Measurements from ENCODE around the gene COL9A1.
A peak's percentile ranks its signal among the peaks of the same experiment; 100 is the strongest.

COL9A1 gene

GRCh38 chr6:70221715-70222438 lies 81.0 kb downstream of the COL9A1 start:
- DNase-seq, result no peak

DNA sequence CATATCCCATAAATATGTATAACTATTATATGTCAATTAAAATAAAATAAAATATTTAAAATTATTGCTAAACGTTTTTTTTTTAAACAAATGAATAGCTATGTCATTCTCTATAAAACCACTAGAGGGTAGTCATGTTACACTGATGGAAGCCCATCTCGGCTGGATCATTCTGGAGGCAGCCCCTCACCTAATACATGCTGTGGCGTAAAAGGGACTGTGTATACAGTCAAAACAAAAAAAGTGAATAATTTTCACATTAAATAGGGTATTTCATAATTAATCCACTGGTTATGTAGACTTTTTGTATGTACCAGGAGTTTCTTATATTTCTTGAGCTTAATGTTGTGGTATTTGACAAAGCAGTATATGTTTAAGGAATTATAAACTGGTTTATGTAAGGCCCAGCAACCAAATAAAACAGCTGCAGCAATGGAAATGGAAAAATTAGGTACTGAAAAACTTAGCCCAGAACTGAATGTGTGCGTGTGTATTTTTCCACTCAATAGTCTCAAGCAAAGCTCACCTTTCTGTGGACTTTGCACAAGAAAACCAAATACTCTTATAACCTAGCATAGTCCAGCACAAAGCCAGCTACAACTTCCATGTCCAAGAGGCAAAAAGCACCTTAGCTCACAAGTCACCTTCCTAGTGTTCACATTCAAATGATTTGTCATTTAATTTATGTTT lies 81.7 kb downstream of the COL9A1 start:
- peak; percentile 26 for DNase-seq

DNA sequence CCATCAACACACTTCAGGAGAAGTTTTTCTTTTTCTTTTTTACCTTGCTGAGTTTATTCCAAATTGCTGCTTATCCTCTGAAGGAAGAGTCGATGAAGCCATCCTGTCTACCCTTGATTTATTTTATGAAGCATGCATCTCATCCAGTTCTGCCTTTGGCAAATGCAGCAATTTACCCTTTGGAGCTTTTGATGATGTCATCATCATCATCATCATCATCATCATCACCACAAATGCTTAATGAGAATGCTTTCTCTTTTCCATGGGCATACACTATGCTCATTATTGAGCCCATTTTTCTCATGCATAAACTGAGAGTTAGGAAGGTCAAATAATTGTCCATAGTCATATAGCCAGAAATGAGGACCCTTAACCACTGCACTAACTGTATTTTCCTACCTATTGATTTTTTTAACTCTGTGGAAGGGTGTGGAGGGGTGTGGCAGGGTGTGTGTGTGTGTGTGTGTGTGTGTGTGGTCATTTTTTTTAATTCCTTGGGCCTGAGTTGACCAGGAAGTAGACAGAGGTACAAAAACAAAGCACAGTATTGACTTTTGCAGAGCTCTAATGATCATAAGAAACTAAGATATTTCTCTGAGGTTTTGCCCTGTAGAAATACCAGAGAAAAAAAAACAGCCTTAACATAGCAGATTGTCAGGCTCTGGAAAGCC lies 82.8 kb downstream of the COL9A1 start:
- DNase-seq, result no peak

DNA sequence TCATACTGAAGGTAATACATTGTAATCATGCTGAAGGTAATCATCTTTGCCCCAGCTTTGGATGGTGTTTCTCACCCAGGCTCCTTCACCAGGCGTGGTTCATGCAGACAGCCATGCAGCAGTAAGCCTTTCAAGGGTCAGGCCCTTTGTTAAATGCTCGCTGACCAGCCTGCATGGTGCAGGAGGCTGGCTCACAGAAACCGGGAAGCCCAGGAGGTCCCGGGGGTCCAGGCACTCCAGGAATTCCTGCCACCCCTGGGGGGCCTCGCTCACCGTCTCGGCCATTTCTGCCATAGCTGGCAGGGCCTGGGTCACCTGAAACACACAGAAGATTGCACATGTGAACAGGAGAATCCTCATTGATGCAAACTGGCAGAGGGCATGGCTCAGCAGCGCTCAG lies 86.1 kb downstream of the COL9A1 start:
- DNase-seq, result no peak

DNA sequence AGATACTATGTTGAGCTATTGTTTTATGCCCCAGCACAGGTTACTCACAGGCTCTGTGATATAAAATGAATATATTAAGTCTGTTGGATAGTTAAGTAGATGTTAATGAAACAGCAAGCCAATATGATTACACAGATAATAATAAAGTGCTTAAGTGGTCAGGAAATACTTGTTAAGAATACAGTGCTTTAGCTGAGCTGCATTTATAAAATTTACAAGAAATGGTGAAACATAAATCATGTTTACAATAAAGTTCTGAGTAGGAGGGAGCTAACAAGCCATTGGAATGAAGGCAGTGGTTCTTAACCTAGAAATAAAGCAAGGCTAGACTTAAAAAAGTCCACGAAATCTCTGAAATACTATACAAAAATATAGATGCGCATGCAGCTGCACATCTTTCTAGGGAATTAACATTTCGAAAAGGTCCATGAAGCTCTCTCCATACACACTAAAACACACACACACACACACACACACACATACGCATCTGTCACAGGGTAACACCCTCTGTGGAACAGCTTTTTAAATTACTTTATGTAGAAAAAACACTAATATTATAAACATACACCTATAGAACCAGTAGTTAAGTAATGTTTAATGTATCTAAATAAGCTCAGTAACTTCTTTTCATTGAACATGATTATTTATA lies 87.3 kb downstream of the COL9A1 start:
- no peak for DNase-seq

DNA sequence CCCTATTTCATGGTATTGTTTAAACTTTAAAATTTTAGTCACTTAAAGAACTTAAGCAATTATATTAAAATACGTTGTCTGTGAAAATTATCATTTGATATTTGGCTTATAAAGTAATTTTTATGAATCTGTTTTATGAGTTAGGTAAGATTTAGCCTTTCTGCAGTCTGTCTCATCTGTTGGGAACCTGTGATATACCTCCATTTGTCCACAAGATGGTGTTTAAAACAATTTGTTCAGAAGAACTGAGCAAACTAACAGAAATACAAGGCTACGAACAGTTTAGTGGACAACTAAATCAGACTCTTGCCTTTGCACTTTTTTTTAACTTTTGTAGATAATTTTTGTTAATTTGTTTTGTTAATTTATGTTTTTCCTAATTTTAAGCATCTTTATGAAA lies 92.4 kb downstream of the COL9A1 start:
- DNase-seq, result peak; percentile 4

- DNase-seq, result no peak
Measured at GRCh38 chr6:70208235-70208790, 94.6 kb downstream of the COL9A1 start.

DNA sequence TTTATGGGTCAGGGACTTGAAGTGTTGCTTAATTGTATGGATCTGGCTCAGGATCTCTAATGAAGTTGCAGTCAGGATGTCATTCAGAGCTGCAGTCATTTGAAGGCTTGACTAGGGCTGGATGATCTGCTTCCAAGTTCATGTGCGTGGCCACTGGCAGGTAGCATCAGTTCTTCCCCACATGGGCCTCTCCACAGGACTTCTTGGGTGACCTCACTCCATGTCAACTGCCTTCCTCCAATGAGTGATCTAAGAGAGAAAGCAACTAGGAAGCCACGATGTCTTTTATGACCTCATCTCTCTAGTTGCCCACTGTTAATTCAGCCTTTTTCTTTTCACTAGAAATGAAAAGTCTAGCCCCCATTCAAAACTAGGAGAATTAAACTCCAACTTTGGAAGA lies 104.1 kb downstream of the COL9A1 start:
- DNase-seq, result no peak

- no peak for DNase-seq
Measured at GRCh38 chr6:70196531-70196930, 106.4 kb downstream of the COL9A1 start.

DNA sequence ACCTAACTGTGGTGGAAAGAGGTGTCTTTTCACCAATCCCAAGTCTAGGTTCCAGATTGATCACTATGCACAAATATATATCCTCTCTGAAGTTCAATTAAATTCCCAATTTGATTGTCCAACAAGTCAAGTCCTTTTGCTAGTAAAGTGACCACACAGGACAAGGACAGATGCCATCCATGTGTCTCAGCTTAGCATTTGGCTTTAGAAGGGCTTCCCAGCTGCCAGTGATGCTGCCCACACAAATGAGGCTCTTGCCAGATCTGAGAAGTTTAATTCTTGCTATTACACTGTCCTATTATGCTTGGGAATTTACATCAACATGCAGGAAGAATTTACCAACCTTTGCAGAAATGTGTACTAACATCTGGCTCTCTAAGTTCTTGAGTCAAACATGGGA lies 108.5 kb downstream of the COL9A1 start:
- DNase-seq, result no peak

- DNase-seq, result no peak
Measured at GRCh38 chr6:70188202-70188601, 114.7 kb downstream of the COL9A1 start.

GRCh38 chr6:70186461-70186860 lies 116.4 kb downstream of the COL9A1 start:
- DNase-seq, result no peak

DNA sequence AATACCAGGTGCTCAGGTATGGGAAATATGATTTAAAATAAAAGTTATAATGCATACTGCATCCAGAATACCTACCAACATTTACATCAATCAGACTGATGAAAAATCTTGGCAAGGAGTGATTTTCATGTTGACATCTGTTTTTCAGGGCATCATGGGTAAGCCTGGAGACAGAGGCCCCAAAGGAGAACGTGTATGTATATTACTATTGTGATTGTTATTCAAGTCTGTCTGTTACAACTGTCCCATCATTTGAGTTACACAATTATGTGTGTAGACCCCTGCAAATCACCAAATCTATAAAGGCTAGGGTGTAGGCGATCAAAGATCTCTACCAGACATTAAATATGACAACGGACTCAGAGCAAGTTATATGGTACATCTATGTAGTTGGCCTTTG lies 118.2 kb downstream of the COL9A1 start:
- no peak for DNase-seq

- no peak for DNase-seq
Measured at GRCh38 chr6:70183538-70183937, 119.3 kb downstream of the COL9A1 start.

DNA sequence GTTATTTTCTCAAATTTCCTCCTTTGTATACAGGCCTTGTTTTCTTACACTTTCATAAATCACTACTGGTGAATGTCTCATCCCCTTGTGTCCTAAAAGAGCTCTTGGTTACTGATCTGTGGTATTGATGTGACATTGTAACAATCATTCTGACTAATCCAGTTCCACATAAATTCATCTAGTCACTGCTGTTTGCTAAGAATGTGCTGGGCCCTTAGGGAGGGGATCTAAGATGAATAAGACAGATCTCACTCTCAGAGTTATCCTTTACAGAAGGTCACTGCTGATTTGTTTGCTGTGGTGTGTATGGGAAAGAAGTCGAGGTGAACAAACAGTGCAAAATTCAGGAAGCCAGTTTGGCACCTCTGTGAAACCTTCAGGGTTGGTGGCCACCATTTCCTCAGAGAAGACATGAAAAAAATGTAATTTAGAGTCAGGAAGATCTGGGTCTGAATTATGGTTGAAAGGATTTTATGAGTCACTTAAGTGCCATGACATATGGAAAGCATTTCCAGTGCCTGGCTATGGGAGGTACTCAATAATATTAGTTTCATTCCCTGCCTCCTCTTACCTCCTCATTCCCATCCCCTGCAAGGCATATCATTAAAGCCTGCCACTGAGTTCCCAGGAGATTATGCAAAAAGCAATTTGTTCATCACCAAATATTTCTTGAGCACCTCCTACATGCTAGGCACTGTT lies 121.8 kb downstream of the COL9A1 start:
- DNase-seq, result peak; percentile 69

GRCh38 chr6:70180183-70180900 lies 122.5 kb downstream of the COL9A1 start:
- no peak for DNase-seq

DNA sequence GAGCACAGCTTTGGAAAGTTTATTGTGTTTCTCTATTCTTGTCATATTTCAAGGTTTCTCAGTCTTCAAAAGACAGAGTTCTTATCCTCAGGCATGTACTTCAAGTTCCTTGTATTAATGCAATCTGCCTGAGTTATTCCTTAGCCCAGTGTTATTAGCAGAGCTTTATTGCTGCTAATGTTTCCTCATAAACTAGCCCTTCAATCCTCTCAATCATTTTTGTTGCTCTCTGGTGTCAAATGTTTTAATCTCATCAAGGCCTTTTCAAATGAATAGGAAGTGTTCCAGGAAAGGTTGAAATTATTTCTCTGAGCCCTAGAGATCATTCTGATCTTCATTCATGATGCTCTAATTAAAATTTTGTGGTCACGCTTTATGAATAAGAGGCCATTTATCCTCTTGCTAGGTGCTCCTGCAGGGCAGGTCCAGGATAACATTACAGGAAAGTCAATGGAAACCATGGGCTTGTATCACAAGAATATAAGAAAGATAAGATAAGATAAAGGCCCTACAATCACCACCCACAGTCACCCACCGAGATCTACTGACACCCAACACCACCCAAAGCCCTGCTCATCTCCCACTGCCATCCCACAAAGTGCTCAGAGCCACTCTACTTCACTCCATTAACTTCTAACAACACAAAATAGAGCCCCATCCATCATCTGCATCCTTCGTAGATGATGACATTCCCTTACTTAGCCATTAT lies 125.9 kb downstream of the COL9A1 start:
- no peak for DNase-seq

DNA sequence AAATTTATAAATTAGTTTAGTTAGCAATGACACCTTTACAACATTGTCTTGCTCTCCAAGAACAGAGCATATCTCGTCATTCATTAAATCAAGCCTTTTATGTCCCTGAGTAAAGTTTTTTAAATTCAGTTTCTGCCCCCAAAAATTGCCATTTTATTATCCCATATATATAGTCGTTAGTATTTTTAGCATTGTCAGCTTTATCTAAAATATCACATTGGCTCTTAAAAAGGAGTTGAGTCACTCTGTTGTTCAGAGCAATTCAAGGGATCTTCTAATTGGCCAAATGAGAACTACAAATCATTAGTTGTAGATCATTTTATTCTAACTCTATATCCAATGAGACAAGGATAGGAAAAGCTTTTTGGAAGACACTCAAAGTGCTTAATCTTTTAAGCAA lies 127.1 kb downstream of the COL9A1 start:
- no peak for DNase-seq

DNA sequence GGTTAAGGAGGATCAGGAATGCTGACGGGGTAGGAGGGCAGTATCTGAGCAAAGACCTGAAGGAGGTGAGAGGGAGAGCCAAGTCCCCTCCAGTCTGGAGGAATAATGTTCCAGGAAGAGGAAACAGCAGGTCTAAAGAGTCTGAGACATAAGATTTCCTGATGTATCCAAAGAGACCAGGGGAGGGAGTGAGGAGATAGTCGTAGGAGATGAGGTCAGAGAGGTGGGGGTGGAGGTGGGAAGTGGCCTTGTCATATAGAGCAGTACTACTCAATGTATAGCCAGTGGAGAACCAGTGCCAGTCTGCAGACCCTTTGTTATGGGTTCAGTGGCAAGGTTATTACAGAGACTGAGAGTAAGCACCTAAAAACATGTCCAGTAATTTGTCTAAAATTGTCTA lies 130.6 kb downstream of the COL9A1 start:
- DNase-seq, result no peak

GRCh38 chr6:70171236-70171635 lies 131.6 kb downstream of the COL9A1 start:
- no peak for DNase-seq

GRCh38 chr6:70168681-70169377 lies 134.1 kb downstream of the COL9A1 start:
- DNase-seq, result no peak
